Measurements from ENCODE around the gene SLC48A1.

Gene SLC48A1

DNA sequence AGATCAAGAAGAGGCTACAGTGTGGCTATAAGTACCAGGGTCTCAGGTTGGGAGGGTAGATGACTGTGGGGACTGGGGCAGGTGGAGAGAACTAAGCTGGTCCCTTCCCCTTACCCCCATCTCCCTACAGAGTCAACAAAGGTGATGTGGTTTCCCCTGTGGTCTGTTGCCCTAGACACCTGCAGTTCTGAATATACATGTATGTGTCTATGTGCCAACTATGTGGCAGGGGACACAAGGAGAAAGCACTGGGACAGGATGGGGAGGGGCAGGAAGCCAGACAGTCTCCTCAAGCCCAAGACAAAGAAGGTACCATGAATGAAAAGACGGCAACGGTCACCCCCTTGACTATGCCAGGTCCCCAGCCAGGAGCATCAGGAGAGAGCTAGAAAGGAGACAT, 51.2 kb downstream of the SLC48A1 start:
- no peak for DNase-seq (ENCODE audit: low read depth in 2 of 2)

DNA sequence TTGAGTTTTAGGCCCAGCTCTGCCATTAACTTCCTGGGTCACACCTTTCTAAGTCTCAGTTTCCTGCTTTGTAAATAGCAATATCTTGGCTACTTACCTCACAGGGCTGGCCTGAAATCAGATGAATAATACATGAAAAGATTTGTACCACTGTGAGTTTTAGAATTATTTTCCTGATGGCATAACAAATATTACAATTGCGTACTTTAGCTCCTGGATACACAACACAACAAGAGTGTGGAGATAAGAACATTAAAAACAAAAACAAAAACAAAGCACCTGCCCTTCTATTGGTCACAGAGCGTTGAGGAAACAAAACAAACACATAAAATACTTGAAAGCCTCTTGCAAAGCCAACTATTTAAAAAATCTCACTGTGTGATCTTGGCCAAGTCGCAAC, 51.6 kb downstream of the SLC48A1 start:
- no peak for DNase-seq (ENCODE audit: low read depth in 2 of 2)

DNA sequence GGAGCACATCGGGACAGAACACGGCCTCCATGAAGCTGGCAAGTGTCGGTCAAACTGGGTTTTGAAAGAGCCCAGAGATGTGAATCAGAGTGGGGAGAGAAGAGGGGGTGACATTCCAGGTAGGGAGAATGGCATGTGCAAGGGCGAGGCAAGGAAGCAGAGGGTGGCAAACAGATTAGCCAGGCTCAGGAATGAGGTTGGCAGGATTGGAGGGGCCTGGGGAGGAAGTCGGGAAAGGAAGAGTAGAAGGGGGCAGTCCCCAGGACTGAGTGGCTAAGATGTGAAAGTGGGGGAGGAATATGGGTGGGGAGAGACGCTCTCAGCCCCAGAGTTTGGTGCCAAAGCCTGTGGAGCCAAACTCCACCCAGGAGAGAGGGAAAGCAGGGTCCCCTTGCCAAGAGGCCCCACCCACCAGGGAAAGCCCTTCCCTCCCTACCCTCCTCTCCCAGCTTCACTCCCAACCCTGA, 52.2 kb downstream of the SLC48A1 start:
- no peak for DNase-seq (ENCODE audit: low read depth in 2 of 2)

DNA sequence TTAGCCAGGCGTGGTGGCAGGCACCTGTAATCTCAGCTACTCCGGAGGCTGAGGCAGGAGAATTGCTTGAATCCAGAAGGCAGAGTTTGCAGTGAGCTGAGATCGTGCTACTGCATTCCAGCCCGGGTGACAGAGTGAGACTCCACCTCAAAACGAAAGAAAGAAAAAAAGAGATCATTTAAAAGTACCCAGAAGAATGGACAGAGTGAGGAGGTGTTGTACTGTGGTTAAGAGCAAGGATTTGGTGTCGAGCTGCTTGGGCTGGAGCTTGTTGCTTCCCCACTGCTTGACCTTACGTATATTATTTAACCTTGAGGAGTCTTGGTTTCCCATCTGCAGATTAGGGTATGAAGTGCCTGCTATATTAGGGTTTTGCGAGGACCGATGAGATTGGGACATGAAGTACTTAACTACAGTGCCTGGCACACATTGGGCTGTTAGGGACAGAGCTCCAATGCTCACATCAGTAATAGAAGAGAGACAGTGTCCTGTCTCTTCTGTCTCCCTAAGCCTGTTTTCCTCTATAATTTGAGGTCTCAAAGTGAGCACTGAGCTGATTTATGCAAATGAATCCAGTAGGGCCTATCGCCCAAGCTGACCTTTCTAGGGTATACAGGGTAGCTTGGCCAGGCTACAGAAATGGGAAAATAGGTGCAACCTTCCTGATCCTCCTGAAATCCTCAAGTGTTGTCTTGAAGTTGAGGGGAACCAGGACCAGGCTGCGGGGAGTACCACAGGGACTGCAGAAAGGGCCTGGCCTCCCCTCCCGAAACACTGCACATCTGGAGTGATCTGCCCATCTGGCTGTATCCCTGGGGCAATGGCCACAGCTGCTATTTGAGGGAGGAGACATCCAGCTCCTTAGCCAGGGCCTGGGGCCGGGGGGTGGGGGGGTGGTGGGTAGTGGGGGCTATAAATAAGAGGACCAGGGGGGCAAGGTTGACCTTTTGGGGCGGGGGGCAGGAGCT, 55.3 kb downstream of the SLC48A1 start:
- no peak for DNase-seq (ENCODE audit: low read depth in 2 of 2)

DNA sequence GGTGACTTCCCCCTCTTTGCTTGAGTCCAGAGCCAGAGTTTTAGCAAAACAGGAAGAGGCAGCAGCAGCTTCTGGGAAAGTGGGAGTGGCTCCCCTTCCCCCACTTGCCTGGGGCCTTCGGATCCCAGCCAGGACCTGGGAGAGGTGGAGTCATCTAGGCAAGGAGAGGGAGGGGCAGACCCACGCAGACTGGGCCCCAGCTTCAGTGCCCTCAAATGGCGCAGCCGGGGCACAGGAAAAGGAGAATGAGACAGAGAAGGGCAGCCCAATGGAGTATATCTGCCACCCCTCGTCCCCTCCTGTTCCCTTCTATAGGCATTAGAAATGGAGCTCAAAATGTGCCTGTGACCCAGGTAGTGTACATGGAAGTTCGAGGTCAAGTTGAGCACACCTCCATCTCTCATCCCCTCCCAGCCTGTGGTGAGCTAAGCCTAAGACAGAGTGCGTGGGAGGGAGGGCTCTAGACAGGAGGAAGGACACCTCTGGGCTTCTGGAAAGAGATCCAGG, 56.0 kb downstream of the SLC48A1 start:
- DNase-seq (ENCODE audit: low read depth in 2 of 2): no peak

DNA sequence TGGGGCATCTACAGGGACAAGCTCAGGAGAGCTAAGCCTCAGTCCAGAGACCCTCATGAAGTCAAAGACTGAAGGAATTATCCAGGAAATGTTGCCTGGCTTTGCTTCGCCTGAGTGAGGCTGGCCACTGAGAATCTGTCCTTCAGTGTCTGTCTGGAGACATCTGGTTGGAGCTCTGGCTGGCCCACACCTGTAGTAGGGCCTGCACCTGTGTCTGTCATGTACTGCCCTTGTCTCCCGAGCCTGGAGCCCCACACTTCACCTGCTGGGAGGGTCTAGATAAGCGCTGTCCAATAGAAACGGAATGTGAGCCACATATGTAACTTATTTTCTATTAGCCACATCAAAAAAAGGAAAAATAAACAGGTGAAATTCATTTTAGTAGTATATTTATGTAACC, 56.5 kb downstream of the SLC48A1 start:
- no peak for DNase-seq (ENCODE audit: low read depth in 2 of 2)

All from stimulated activated CD4-positive, alpha-beta T cell treated with anti-CD3 and anti-CD28 coated beads, Interleukin-1b, Interleukin-23, amount 100 ng/mL, for 4 hours (primary cell).